Activated CD8-positive, alpha-beta T cell treated with anti-CD3 and anti-CD28 coated beads for 36 hours (primary cell): ENCODE data around the gene PAPSS2. TPM values are rescaled to one million over a fixed set of nuclear protein-coding genes. Genes with fewer than 3 reads are reported as not detected.
"Not testable (repeated sequence)": the region's sequence is repeated elsewhere in the genome, so short reads cannot be mapped to it uniquely, and the experiment has no call there.

Experiments
- ATAC-seq: fragments of 200-7000 bp; cut with Tn5 transposase; one replicate; pipeline ENCODE4 v1.10.0; 2021; ENCODE audit warnings: mild to moderate bottlenecking, moderate library complexity
- CTCF ChIA-PET: fragments of 350-600 bp; sonication (Branson Sonifier 250); formaldehyde crosslinking; loops from one replicate; lab custom pipeline; 2021; ENCODE audit warnings: antibody characterized with exemption; lab: Charles Lee
- POLR2A ChIA-PET: fragments of 350-600 bp; sonication (Branson Sonifier 250); formaldehyde crosslinking; loops from one replicate; lab custom pipeline; 2021; ENCODE audit warnings: antibody characterized with exemption; lab: Charles Lee
- DNase-seq: peaks from one replicate; pipeline ENCODE4 v3.0.0-alpha.2; 2020
- H3K27ac Mint-ChIP-seq: one replicate; pipeline ENCODE4 v1.8.0; 2021; ENCODE audit warnings: mild to moderate bottlenecking, mixed read lengths
- H3K27me3 Mint-ChIP-seq: one replicate; pipeline ENCODE4 v1.8.0; 2021; ENCODE audit warnings: mixed read lengths
- H3K36me3 Mint-ChIP-seq: one replicate; pipeline ENCODE4 v1.8.0; 2021; ENCODE audit warnings: low read depth, mixed read lengths
- H3K4me1 Mint-ChIP-seq: one replicate; pipeline ENCODE4 v1.8.0; 2021; ENCODE audit warnings: low read depth, mixed read lengths
- H3K4me3 Mint-ChIP-seq: one replicate; pipeline ENCODE4 v1.8.0; 2021; ENCODE audit warnings: mild to moderate bottlenecking, moderate library complexity, mixed read lengths
- H3K9me3 Mint-ChIP-seq: one replicate; pipeline ENCODE4 v1.8.0; 2021; ENCODE audit warnings: mixed read lengths
- intact Hi-C: fragments of 100-400 bp; cut with micrococcal nuclease; formaldehyde crosslinking; loops from one replicate; pipeline ENCODE4 v1.10.0; 2022
- total RNA-seq, 2 experiments: library from RNA; stranded (reverse); gene quantifications; one replicate each; pipeline ENCODE4 v1.2.3, GENCODE V29; 2021
- TF ChIP-seq, protein P1 (sequence below): fragments of 200-600 bp; IDR thresholded peaks from one replicate; pipeline ENCODE4 v1.8.0; 2022; ENCODE audit warnings: antibody characterized with exemption, mild to moderate bottlenecking

Gene PAPSS2
- total RNA-seq, 2 experiments from 2014 or later: 0.14 to 0.20 TPM

- ATAC-seq (no peak), DNase-seq (no peak)
- intact Hi-C loops: no loop called here
- Mint-ChIP-seq H3K4me1 (peaks cover 13% of the 10 kb centered on the region), H3K36me3 (peaks cover 4% of the 10 kb centered on the region), H3K27ac (no peak overlapping the region), H3K27me3 (no peaks in the 10 kb centered on the region), H3K4me3 (no peak overlapping the region), H3K9me3 (peaks cover 10% of the 10 kb centered on the region)
- POLR2A ChIA-PET: interaction anchor here (0.6 kb wide), 1 partner anchor 30 kb away, joined by 3 read pairs; no protein-coding TSS in a partner anchor
- CTCF ChIA-PET: no interaction called here
- TF ChIP-seq, protein P1, sequence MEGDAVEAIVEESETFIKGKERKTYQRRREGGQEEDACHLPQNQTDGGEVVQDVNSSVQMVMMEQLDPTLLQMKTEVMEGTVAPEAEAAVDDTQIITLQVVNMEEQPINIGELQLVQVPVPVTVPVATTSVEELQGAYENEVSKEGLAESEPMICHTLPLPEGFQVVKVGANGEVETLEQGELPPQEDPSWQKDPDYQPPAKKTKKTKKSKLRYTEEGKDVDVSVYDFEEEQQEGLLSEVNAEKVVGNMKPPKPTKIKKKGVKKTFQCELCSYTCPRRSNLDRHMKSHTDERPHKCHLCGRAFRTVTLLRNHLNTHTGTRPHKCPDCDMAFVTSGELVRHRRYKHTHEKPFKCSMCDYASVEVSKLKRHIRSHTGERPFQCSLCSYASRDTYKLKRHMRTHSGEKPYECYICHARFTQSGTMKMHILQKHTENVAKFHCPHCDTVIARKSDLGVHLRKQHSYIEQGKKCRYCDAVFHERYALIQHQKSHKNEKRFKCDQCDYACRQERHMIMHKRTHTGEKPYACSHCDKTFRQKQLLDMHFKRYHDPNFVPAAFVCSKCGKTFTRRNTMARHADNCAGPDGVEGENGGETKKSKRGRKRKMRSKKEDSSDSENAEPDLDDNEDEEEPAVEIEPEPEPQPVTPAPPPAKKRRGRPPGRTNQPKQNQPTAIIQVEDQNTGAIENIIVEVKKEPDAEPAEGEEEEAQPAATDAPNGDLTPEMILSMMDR: no peak
Observed at GRCh38 chr10:87642486-87642885, 17.2 kb upstream of the PAPSS2 start.

- CTCF ChIA-PET: no interaction called here
- H3K27me3 Mint-ChIP-seq: no peaks in the 10 kb centered on the region
- ATAC-seq (no peak), DNase-seq (no peak)
- peaks cover 4% of the 10 kb centered on the region for H3K36me3 Mint-ChIP-seq
- H3K9me3 Mint-ChIP-seq: peaks cover 10% of the 10 kb centered on the region
- intact Hi-C loops: no loop called here
- TF ChIP-seq, protein P1: no peak
- H3K27ac Mint-ChIP-seq: no peak overlapping the region
- H3K4me3 Mint-ChIP-seq: no peak overlapping the region
- H3K4me1 Mint-ChIP-seq: peaks cover 18% of the 10 kb centered on the region
- POLR2A ChIA-PET: interaction anchor here (0.6 kb wide), 1 partner anchor 30 kb away, joined by 3 read pairs; no protein-coding TSS in a partner anchor
Observed at GRCh38 chr10:87642988-87643387, 16.7 kb upstream of the PAPSS2 start.

- ChIA-PET POLR2A (no interaction called here), CTCF (interaction anchor here (1.7 kb wide), 1 partner anchor 91 kb away, joined by 4 read pairs; no protein-coding TSS in a partner anchor)
- Mint-ChIP-seq H3K27ac (no peak overlapping the region), H3K4me3 (no peak overlapping the region), H3K36me3 (peaks cover 4% of the 10 kb centered on the region), H3K4me1 (peaks cover 20% of the 10 kb centered on the region), H3K27me3 (no peaks in the 10 kb centered on the region), H3K9me3 (peaks cover 12% of the 10 kb centered on the region)
- DNase-seq (no peak), ATAC-seq (no peak)
- TF ChIP-seq, protein P1: no peak
- intact Hi-C loops: no loop called here
Observed at GRCh38 chr10:87643920-87644319, 15.8 kb upstream of the PAPSS2 start.

- H3K27me3 Mint-ChIP-seq, intact Hi-C loops, POLR2A ChIA-PET, H3K4me3 Mint-ChIP-seq, H3K36me3 Mint-ChIP-seq: not testable (repeated sequence)
- Mint-ChIP-seq H3K9me3 (peaks cover 13% of the 10 kb centered on the region), H3K27ac (peak overlapping the region; percentile 63), H3K4me1 (peaks cover 20% of the 10 kb centered on the region)
- ATAC-seq: peak; percentile 62
- CTCF ChIA-PET: interaction anchor here (0.8 to 1.7 kb wide), 3 partner anchors 12 to 90 kb away, joined by 3 to 4 read pairs (median 4); partner anchors contain the start of gene PAPSS2
- peak; percentile 15 for DNase-seq
Observed at GRCh38 chr10:87644500-87644899, 15.2 kb upstream of the PAPSS2 start.

DNA sequence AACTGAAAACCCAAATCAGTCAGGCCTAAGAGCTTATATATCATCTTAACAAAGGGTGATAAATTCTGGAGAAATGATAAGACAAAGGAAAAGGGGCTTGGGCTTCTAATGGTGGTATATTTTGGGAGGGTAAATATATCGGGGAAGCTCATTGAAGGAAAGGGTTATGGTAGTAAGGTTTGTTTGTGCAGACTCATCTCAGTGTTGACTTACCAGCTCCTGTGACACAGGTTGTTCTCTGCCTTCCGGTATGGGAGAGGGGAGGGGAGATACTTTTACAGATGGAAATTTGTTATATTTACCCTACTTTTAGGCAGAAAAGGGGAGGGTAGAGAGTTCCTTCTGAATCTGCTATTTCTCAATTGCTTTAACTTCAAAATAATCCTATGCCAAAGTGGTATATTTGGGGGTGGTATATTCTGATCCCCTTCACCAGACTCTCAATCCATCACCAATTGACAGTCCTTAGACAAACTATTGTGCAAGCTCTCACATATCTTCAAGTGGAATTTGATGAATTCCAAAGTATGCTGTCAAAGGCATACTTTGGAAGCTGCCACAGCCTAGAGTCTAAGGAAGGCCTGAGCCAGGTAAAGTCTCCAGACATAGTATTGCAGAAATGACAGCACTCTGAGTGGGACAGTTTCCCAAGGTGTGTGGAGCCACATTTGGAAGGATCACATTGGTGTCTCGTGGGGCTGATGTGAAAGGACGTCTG, 13.3 kb upstream of the PAPSS2 start:
- Mint-ChIP-seq H3K27ac (peak overlapping the region; percentile 68), H3K4me3 (no peak overlapping the region)
- no peak for ATAC-seq

More for the DNA sequence above, 13.3 kb upstream of the PAPSS2 start:
- Mint-ChIP-seq H3K9me3 (peaks cover 13% of the 10 kb centered on the region), H3K4me1 (peaks cover 20% of the 10 kb centered on the region), H3K36me3 (peaks cover 4% of the 10 kb centered on the region), H3K27me3 (no peaks in the 10 kb centered on the region)
- ChIA-PET POLR2A (interaction anchor here (1.0 kb wide), 1 partner anchor 79 kb away, joined by 3 read pairs; no protein-coding TSS in a partner anchor), CTCF (no interaction called here)
- intact Hi-C loops: no loop called here
- TF ChIP-seq, protein P1: no peak
- no peak for DNase-seq
